Tibial nerve (tissue), 4 donors: ENCODE data around the gene SMCO1.

ENCODE experiments used
- CTCF ChIP-seq, 5 experiments: fragments of 200-600 bp in 3 of 5; fragments of 450-650 bp in 2 of 5; sonication (generic) in 3 of 5; IDR thresholded peaks; one replicate each; pipeline ENCODE4 v1.5.1; 2016 to 2019; ENCODE audit warnings: antibody characterized with exemption in 5 of 5, mild to moderate bottlenecking in 3 of 5, moderate library complexity in 2 of 5
- EP300 ChIP-seq, 2 donors: sonication (generic); formaldehyde crosslinking; IDR thresholded peaks; one replicate each; pipeline ENCODE4 v1.6.1; 2017; ENCODE audit warnings: antibody characterized with exemption in 2 of 2, mild to moderate bottlenecking in 1 of 2
- POLR2A ChIP-seq, 2 donors: fragments of 450-650 bp; IDR thresholded peaks; one replicate each; pipeline ENCODE4 v1.6.1; 2017; ENCODE audit warnings: antibody characterized with exemption in 2 of 2, mild to moderate bottlenecking in 2 of 2, moderate library complexity in 2 of 2

- TF ChIP-seq CTCF (IDR thresholded peaks at IDR 0.05) (no peak), EP300 (IDR thresholded peaks at IDR 0.05) (no peak), POLR2A (IDR thresholded peaks at IDR 0.05) (no peak)
These were observed 2.1 kb upstream of the SMCO1 start for GRCh38 chr3:196517162-196517800.
